Thoracic aorta (tissue), 2 donors: ENCODE data around the gene PPP1R14B. TPM values are rescaled to one million over a fixed set of nuclear protein-coding genes. Genes with fewer than 3 reads are reported as not detected.

Source experiments
- ATAC-seq: fragments of 150-250 bp; one replicate; pipeline ENCODE4 v1.8.0; 2017; ENCODE audit warnings: low read depth; ENCODE audit not compliant: insufficient number of reproducible peaks, low FRiP score
- DNase-seq: peaks from one replicate; pipeline ENCODE4 v3.0.0-alpha.2; 2020; ENCODE audit warnings: low spot score
- H3K27ac ChIP-seq, 2 donors: fragments of 200-600 bp; sonication (generic); 1 replicate in 1 of 2; 2 replicates in 1 of 2; pipeline ENCODE4 v1.5.1; 2016; ENCODE audit warnings: mild to moderate bottlenecking in 2 of 2, moderate library complexity in 2 of 2
- H3K27me3 ChIP-seq: fragments of 200-600 bp; sonication (generic); replicated peaks from 2 replicates; pipeline ENCODE4 v1.6.0; 2016; ENCODE audit warnings: mild to moderate bottlenecking; ENCODE audit not compliant: insufficient read depth
- H3K36me3 ChIP-seq: fragments of 200-600 bp; sonication (generic); one replicate; pipeline ENCODE4 v1.5.1; 2016
- H3K4me1 ChIP-seq, 2 donors: fragments of 200-600 bp; sonication (generic); 1 replicate in 1 of 2; 2 replicates in 1 of 2; pipeline versions ENCODE4 v1.5.1 to v1.6.0; 2016; ENCODE audit warnings: low read depth in 2 of 2, mild to moderate bottlenecking in 1 of 2; ENCODE audit not compliant: control insufficient read depth in 1 of 2
- H3K4me3 ChIP-seq: fragments of 200-600 bp; sonication (generic); 2 replicates; pipeline ENCODE4 v1.5.1; 2016; ENCODE audit warnings: mild to moderate bottlenecking
- H3K9me3 ChIP-seq: fragments of 200-600 bp; sonication (generic); 2 replicates; pipeline ENCODE4 v1.5.1; 2016
- total RNA-seq, 2 donors: library from RNA; depleted of rRNA; stranded (reverse); fragments of >200 nt; gene quantifications; one replicate each; pipeline versions ENCODE4 v1.1.0 to v1.2.3, GENCODE V29; 2016
- TF ChIP-seq, protein P1 (sequence below): fragments of 200-600 bp; sonication (generic); IDR thresholded peaks from one replicate; pipeline ENCODE4 v1.5.1; 2019; ENCODE audit warnings: antibody characterized with exemption

The PPP1R14B gene
- total RNA-seq, 2 donors from 2014 or later, result 75.3 to 122 TPM

DNA sequence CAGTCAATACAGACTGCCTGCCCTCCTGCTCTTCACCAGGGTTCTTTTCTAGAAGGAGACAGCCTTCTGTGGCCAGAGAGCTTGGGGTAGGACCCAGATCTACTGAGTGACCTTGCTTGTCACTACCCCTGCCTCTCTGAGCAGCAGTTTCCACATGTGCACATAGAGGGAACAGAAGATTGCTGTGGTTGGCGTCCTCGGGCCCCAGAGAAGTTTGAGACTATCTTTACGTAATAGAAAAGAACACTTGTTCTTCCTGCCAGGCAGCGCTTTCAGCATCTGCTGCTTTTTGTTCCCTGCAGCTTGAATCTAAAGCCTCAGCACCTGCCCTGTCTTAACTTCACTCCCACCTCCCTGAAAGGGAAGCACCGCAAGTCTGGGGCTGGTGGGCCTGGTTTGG, 7.7 kb downstream of the PPP1R14B start:
- ATAC-seq, result no peak
- Histone ChIP-seq H3K36me3 (peaks cover 19% of the 10 kb centered on the region), H3K27me3 (no peaks in the 10 kb centered on the region), H3K4me1 (peaks cover 18 to 41% of the 10 kb centered on the region in 2 donors), H3K9me3 (no peaks in the 10 kb centered on the region), H3K27ac (no peak overlapping the region), H3K4me3 (no peak overlapping the region)
- DNase-seq, result no peak
- TF ChIP-seq, protein P1, sequence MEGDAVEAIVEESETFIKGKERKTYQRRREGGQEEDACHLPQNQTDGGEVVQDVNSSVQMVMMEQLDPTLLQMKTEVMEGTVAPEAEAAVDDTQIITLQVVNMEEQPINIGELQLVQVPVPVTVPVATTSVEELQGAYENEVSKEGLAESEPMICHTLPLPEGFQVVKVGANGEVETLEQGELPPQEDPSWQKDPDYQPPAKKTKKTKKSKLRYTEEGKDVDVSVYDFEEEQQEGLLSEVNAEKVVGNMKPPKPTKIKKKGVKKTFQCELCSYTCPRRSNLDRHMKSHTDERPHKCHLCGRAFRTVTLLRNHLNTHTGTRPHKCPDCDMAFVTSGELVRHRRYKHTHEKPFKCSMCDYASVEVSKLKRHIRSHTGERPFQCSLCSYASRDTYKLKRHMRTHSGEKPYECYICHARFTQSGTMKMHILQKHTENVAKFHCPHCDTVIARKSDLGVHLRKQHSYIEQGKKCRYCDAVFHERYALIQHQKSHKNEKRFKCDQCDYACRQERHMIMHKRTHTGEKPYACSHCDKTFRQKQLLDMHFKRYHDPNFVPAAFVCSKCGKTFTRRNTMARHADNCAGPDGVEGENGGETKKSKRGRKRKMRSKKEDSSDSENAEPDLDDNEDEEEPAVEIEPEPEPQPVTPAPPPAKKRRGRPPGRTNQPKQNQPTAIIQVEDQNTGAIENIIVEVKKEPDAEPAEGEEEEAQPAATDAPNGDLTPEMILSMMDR, result no peak

DNA sequence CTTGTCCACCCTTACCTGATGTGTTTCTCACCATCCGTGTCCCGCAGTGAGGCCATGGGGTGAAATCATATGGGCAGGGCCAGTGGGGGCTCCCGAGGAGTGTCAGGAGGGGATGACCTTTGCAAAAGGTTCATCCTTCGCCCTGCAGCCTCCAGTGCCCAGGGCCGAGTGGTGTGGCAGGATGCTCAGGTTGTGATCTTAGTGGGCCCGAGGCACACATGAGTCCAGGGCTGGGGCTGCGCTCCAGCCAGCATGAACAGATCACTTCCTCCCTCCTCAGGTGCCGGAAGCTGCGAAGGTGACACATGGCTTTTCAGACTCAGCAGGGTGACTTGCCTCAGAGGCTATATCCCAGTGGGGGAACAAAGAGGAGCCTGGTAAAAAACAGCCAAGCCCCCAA, 8.7 kb downstream of the PPP1R14B start:
- Histone ChIP-seq H3K4me3 (no peak overlapping the region), H3K36me3 (peaks cover 11% of the 10 kb centered on the region), H3K9me3 (no peaks in the 10 kb centered on the region), H3K27ac (no peak overlapping the region), H3K4me1 (peaks cover 25 to 46% of the 10 kb centered on the region in 2 donors), H3K27me3 (no peaks in the 10 kb centered on the region)
- TF ChIP-seq, protein P1, result no peak
- DNase-seq (no peak), ATAC-seq (no peak)

DNA sequence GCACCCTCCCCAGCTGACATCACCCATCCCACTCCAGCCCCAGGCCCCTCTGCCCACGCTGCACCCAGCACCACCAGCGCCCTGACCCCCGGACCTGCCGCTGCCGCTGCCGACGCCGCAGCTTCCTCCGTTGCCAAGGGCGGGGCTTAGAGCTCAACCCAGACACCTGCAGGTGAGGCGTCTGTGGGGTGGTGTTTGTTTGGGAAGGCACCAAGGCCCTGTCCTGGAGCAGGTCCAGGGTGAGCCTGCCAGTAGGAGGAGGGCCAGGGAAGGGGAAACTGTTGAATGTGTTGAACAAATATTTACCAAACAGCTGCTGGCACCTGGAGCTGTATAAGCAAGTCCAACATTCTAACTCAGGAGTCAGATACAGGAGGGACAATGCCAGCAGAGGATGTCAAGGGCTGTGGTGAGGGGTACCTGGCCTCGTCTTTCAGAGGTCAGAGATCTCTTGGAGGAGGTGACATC, 9.2 kb downstream of the PPP1R14B start:
- Histone ChIP-seq H3K27ac (no peak overlapping the region), H3K36me3 (peaks cover 11% of the 10 kb centered on the region), H3K27me3 (no peaks in the 10 kb centered on the region), H3K4me1 (peaks cover 23 to 46% of the 10 kb centered on the region in 2 donors), H3K9me3 (no peaks in the 10 kb centered on the region), H3K4me3 (no peak overlapping the region)
- no peak for ATAC-seq
- TF ChIP-seq, protein P1, result no peak
- DNase-seq, result no peak

DNA sequence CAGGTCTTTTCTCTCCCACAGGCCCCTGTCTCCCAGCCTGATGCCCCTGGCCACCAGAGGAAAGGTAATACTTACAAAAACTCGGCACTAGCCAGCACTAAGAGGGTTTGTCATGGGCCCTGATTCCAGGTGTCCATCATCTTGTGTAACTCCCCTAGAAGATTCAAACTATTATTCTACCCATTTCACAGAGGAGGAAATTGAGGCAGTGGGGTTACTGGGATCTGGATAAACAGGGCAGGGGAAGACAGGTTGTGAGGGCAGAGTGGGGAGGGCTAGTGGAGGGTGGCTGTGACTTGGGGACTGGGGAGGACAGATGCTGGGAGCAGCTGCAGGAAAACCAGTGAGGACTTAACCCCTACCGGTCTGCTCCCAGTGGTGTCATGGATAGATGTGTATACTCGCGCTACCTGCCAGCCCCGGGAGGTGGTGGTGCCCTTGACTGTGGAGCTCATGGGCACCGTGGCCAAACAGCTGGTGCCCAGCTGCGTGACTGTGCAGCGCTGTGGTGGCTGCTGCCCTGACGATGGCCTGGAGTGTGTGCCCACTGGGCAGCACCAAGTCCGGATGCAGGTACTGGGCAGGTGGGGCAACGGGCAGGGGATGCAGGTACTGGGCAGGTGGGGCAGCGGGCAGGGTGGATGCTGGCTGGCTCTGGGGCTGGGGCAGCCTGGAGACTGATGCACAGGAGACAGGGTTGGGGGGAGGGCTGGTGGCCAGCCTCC, 11.1 kb downstream of the PPP1R14B start:
- TF ChIP-seq, protein P1, result no peak
- DNase-seq, result no peak
- peak overlapping the region; percentile 85 to 91 for H3K27ac ChIP-seq
- H3K27me3 ChIP-seq, result no peaks in the 10 kb centered on the region
- no peak for ATAC-seq
- H3K4me1 ChIP-seq, result peaks cover 26 to 55% of the 10 kb centered on the region in 2 donors
- H3K36me3 ChIP-seq, result peaks cover 11% of the 10 kb centered on the region
- peak overlapping the region; percentile 88 for H3K4me3 ChIP-seq
- no peaks in the 10 kb centered on the region for H3K9me3 ChIP-seq

DNA sequence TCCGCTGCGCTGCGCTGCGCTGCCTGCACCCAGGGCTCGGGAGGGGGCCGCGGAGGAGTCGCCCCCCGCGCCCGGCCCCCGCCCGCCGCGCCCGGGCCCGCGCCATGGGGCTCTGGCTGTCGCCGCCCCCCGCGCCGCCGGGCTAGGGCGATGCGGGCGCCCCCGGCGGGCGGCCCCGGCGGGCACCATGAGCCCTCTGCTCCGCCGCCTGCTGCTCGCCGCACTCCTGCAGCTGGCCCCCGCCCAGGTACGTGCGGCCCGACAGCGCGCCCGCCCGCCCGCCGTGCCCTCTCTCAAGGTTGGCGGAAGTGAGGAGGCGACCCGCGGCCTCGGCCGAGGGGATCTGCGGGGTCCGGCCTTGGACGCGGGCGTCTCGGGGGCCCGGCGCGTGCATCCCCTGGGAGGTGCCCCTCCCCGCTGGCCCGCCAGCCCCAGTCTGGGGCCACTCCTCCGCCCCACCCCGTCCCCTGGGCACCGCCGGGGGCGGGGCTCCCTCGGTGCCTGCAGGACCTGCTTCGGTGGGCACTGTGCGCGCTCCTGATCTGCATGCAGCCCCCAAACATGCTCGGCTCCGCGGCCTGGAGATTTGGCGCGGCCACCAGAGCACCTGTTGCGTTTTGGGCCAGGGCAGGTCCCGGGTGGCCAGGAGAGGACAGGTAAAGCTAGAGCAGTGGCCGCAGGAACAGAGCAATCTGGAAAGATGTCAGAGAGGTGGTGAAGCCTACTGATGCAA, 11.9 kb downstream of the PPP1R14B start:
- Histone ChIP-seq H3K4me3 (peak overlapping the region; percentile 88), H3K36me3 (peaks cover 11% of the 10 kb centered on the region), H3K27me3 (no peaks in the 10 kb centered on the region), H3K27ac (peak overlapping the region; percentile 85 to 91), H3K9me3 (no peaks in the 10 kb centered on the region), H3K4me1 (peaks cover 25 to 49% of the 10 kb centered on the region in 2 donors)
- TF ChIP-seq, protein P1, result no peak
- ATAC-seq (no peak), DNase-seq (no peak)
